Loucy (cell line): Measurements from ENCODE around the gene ZNF221.
A peak's percentile ranks its signal among the peaks of the same experiment; 100 is the strongest.

Experiments used
- H2AFZ ChIP-seq: fragments of 200-600 bp; sonication (generic); 2 replicates; pipeline ENCODE4 v1.6.0; 2016; ENCODE audit warnings: antibody characterized with exemption, mild to moderate bottlenecking, low read length, moderate library complexity
- H3F3A ChIP-seq: fragments of 200-600 bp; 2 replicates; pipeline ENCODE4 v1.6.0; 2016; ENCODE audit warnings: antibody characterized with exemption, low read depth, mild to moderate bottlenecking
- H3K27me3 ChIP-seq: fragments of 200-600 bp; sonication (generic); 2 replicates; pipeline ENCODE4 v1.6.1; 2014; ENCODE audit warnings: low read length, mild to moderate bottlenecking; ENCODE audit not compliant: insufficient read depth, poor library complexity, severe bottlenecking
- H3K36me3 ChIP-seq: fragments of 200-600 bp; sonication (generic); 2 replicates; pipeline ENCODE4 v1.6.1; 2016; ENCODE audit warnings: low read length; ENCODE audit not compliant: insufficient read depth
- H3K4me1 ChIP-seq: fragments of 200-600 bp; sonication (generic); 2 replicates; pipeline ENCODE4 v1.5.1; 2014; ENCODE audit warnings: low read length, mild to moderate bottlenecking; ENCODE audit not compliant: insufficient read depth, poor library complexity, severe bottlenecking
- H3K4me2 ChIP-seq: fragments of 200-600 bp; sonication (generic); 2 replicates; pipeline ENCODE4 v1.6.0; 2014; ENCODE audit warnings: antibody characterized with exemption, low read length, low read depth, mild to moderate bottlenecking; ENCODE audit not compliant: poor library complexity, severe bottlenecking
- H3K4me3 ChIP-seq: fragments of 200-600 bp; sonication (generic); 2 replicates; pipeline ENCODE4 v1.5.1; 2014; ENCODE audit warnings: low read length, mild to moderate bottlenecking, mixed read lengths; ENCODE audit not compliant: poor library complexity, severe bottlenecking
- H3K79me2 ChIP-seq: fragments of 200-600 bp; sonication (generic); 2 replicates; pipeline ENCODE4 v1.6.1; 2014; ENCODE audit warnings: low read length; ENCODE audit not compliant: insufficient read depth
- H3K9ac ChIP-seq: fragments of 200-600 bp; sonication (generic); 2 replicates; pipeline ENCODE4 v1.6.0; 2014; ENCODE audit warnings: mild to moderate bottlenecking, low read depth, low read length, moderate library complexity; ENCODE audit not compliant: poor library complexity, severe bottlenecking
- H3K9me2 ChIP-seq: fragments of 200-600 bp; sonication (generic); replicated peaks from 2 replicates; pipeline ENCODE4 v1.6.1; 2016; ENCODE audit warnings: low read depth, low read length, mixed read lengths
- H3K9me3 ChIP-seq: fragments of 200-600 bp; sonication (generic); 2 replicates; pipeline ENCODE4 v1.6.1; 2014; ENCODE audit warnings: mild to moderate bottlenecking, antibody characterized with exemption, low read length, low read depth; ENCODE audit not compliant: insufficient read depth
- H4K20me1 ChIP-seq: fragments of 200-600 bp; sonication (generic); 2 replicates; pipeline ENCODE4 v1.6.0; 2014; ENCODE audit warnings: antibody characterized with exemption, low read length, mild to moderate bottlenecking; ENCODE audit not compliant: insufficient read depth, poor library complexity, severe bottlenecking
- CTCF ChIP-seq: fragments of 200-600 bp; sonication (generic); conservative IDR thresholded peaks from 2 replicates; pipeline ENCODE4 v1.5.1; 2014; ENCODE audit warnings: mild to moderate bottlenecking, antibody characterized with exemption, low read length
- EZH2phosphoT487 ChIP-seq: fragments of 200-600 bp; IDR thresholded peaks from 2 replicates; pipeline ENCODE4 v1.6.1; 2018; ENCODE audit warnings: antibody characterized with exemption, mild to moderate bottlenecking, moderate library complexity, borderline replicate concordance

ZNF221 gene

DNA sequence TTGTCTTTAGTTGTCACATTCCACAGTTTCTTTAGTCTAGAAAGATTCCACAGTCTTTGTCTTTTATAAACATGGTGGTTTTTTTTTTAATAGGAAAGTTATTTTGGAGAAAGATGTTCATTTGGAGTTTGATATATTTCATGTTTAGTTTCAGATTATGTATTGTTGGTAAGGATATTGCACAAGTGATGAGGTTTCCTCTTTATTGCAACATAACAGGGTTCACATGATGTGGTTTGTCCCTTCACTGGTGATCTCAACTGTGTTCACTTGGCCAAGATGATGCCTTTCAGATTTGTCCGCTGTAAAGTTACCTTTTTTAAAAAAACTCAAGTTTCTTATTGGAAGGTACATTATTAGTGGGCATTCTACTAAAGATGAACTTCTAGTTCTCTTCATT, 54.9 kb downstream of the ZNF221 start:
- Histone ChIP-seq H3F3A (no peaks in the 10 kb centered on the region), H3K4me3 (no peak overlapping the region), H3K9me3 (peaks cover 19% of the 10 kb centered on the region; the same call in 1 of the 2 replicates), H3K9ac (no peak overlapping the region), H3K4me1 (peaks cover 10% of the 10 kb centered on the region), H3K79me2 (peaks cover 9% of the 10 kb centered on the region), H3K4me2 (peak overlapping the region; percentile 9), H2AFZ (no peak overlapping the region), H3K9me2 (no peaks in the 10 kb centered on the region), H4K20me1 (no peaks in the 10 kb centered on the region), H3K27me3 (no peaks in the 10 kb centered on the region), H3K36me3 (peaks cover 36% of the 10 kb centered on the region; the same call in 1 of the 2 replicates)
- TF ChIP-seq EZH2phosphoT487, result no peak
- TF ChIP-seq CTCF, result no peak

- Histone ChIP-seq H4K20me1 (no peaks in the 10 kb centered on the region), H2AFZ (no peak overlapping the region), H3K27me3 (no peaks in the 10 kb centered on the region), H3K4me2 (no peak overlapping the region), H3K79me2 (peaks cover 9% of the 10 kb centered on the region), H3K4me3 (no peak overlapping the region), H3K9me2 (no peaks in the 10 kb centered on the region), H3K9ac (no peak overlapping the region), H3F3A (no peaks in the 10 kb centered on the region), H3K9me3 (peaks cover 23% of the 10 kb centered on the region; the same call in 1 of the 2 replicates), H3K4me1 (peaks cover 8% of the 10 kb centered on the region), H3K36me3 (peaks cover 40% of the 10 kb centered on the region; the same call in 1 of the 2 replicates)
- TF ChIP-seq EZH2phosphoT487 (no peak), CTCF (no peak)
Measured at GRCh38 chr19:44007473-44007872, 56.4 kb downstream of the ZNF221 start.

- H3K9me3 ChIP-seq, result peaks cover 23% of the 10 kb centered on the region; the same call in 1 of the 2 replicates
- H3K27me3 ChIP-seq, result no peaks in the 10 kb centered on the region
- no peak overlapping the region for H3K4me3 ChIP-seq
- H2AFZ ChIP-seq, result no peak overlapping the region
- H3K9ac ChIP-seq, result no peak overlapping the region
- H3K4me1 ChIP-seq, result no peaks in the 10 kb centered on the region
- H3K9me2 ChIP-seq, result no peaks in the 10 kb centered on the region
- H4K20me1 ChIP-seq, result no peaks in the 10 kb centered on the region
- no peaks in the 10 kb centered on the region for H3K79me2 ChIP-seq
- no peaks in the 10 kb centered on the region for H3F3A ChIP-seq
- H3K36me3 ChIP-seq, result peaks cover 40% of the 10 kb centered on the region; the same call in 1 of the 2 replicates
- H3K4me2 ChIP-seq, result no peak overlapping the region
- TF ChIP-seq EZH2phosphoT487 (no peak), CTCF (no peak)
Measured at GRCh38 chr19:44010468-44010867, 59.4 kb downstream of the ZNF221 start.
